HepG2 (cell line): ENCODE measurements around the gene QRSL1. TPM values are rescaled to one million over a fixed set of nuclear protein-coding genes. Genes with fewer than 3 reads are reported as not detected.

Source experiments
- ARID3A ChIP-seq: IDR thresholded peaks from 2 replicates; pipeline ENCODE4 v1.6.1; 2012; ENCODE audit warnings: low read depth, low read length, improper control_type of control experiment
- ATF1 ChIP-seq: IDR thresholded peaks from 2 replicates; pipeline ENCODE4 v1.6.1; 2016; ENCODE audit warnings: mild to moderate bottlenecking, control low read depth
- CHD4 ChIP-seq: fragments of 200-600 bp; sonication (generic); IDR thresholded peaks from 2 replicates; pipeline ENCODE4 v1.7.0; 2017; ENCODE audit warnings: mild to moderate bottlenecking, low read length, borderline replicate concordance
- CREM ChIP-seq, 2 experiments: sonication (generic) in 1 of 2; formaldehyde crosslinking in 1 of 2; IDR thresholded peaks; 2 replicates each; pipeline versions ENCODE4 v1.4.0 to v1.6.1; 2016 to 2020; ENCODE audit warnings: antibody characterized with exemption in 1 of 2, mild to moderate bottlenecking in 1 of 2, missing genetic modification reagents in 1 of 2
- ELF3 ChIP-seq: IDR thresholded peaks from 2 replicates; pipeline ENCODE4 v1.6.1; 2016; ENCODE audit warnings: missing genetic modification reagents, missing compliant biosample characterization
- EP300 ChIP-seq, 3 experiments: sonication (generic) in 1 of 3; formaldehyde crosslinking in 1 of 3; IDR thresholded peaks; 2 replicates each; pipeline versions ENCODE4 v1.5.1 to v1.6.1; 2011 to 2020; ENCODE audit warnings: low read depth in 2 of 3, low read length in 2 of 3, borderline replicate concordance in 1 of 3, improper control_type of control experiment in 1 of 3, mild to moderate bottlenecking in 1 of 3, missing genetic modification reagents in 1 of 3, moderate library complexity in 1 of 3
- FOXJ3 ChIP-seq: sonication (generic); formaldehyde crosslinking; IDR thresholded peaks from 2 replicates; pipeline ENCODE4 v1.4.0; 2020; ENCODE audit warnings: missing genetic modification reagents, mild to moderate bottlenecking, borderline replicate concordance
- GRHL1 ChIP-seq: sonication (generic); formaldehyde crosslinking; conservative IDR thresholded peaks from 2 replicates; pipeline ENCODE4 v1.8.0; 2022; ENCODE audit warnings: missing genetic modification reagents
- HDAC2 ChIP-seq: sonication (generic); formaldehyde crosslinking; IDR thresholded peaks from 2 replicates; pipeline ENCODE4 v1.4.0; 2020; ENCODE audit warnings: missing genetic modification reagents
- HHEX ChIP-seq: IDR thresholded peaks from 2 replicates; pipeline ENCODE4 v1.6.1; 2016; ENCODE audit warnings: control low read depth
- HNF4A ChIP-seq: sonication (generic); formaldehyde crosslinking; IDR thresholded peaks from 2 replicates; pipeline ENCODE4 v1.4.0; 2020; ENCODE audit warnings: missing genetic modification reagents
- KDM1A ChIP-seq: IDR thresholded peaks from 2 replicates; pipeline ENCODE4 v1.6.1; 2016; ENCODE audit warnings: missing compliant biosample characterization
- KLF6 ChIP-seq: IDR thresholded peaks from 2 replicates; pipeline ENCODE4 v1.8.0; 2016; ENCODE audit warnings: missing biosample characterization, missing genetic modification reagents
- MZF1 ChIP-seq: sonication (generic); formaldehyde crosslinking; IDR thresholded peaks from 2 replicates; pipeline ENCODE4 v1.8.1; 2023; ENCODE audit warnings: mild to moderate bottlenecking, missing genetic modification reagents, borderline replicate concordance
- NR2F6 ChIP-seq, 2 experiments: IDR thresholded peaks; 2 replicates each; pipeline ENCODE4 v1.6.1; 2016; ENCODE audit warnings: antibody characterized with exemption in 1 of 2, mild to moderate bottlenecking in 1 of 2
- RERE ChIP-seq: IDR thresholded peaks from 2 replicates; pipeline ENCODE4 v1.6.1; 2016; ENCODE audit warnings: low read depth, missing genetic modification reagents, missing compliant biosample characterization
- SALL1 ChIP-seq: sonication (generic); formaldehyde crosslinking; IDR thresholded peaks from 2 replicates; pipeline ENCODE4 v1.8.0; 2022; ENCODE audit warnings: mild to moderate bottlenecking, missing genetic modification reagents
- SOX6 ChIP-seq, 2 experiments: fragments of 450-650 bp in 1 of 2; sonication (generic) in 1 of 2; formaldehyde crosslinking in 1 of 2; IDR thresholded peaks; 2 replicates each; pipeline versions ENCODE4 v1.4.0 to v1.6.1; 2017 to 2020; ENCODE audit warnings: antibody characterized with exemption in 1 of 2, mild to moderate bottlenecking in 1 of 2, missing genetic modification reagents in 1 of 2
- SP5 ChIP-seq: IDR thresholded peaks from 2 replicates; pipeline ENCODE4 v1.6.1; 2016; ENCODE audit warnings: low read depth, borderline replicate concordance
- ZNF326 ChIP-seq: sonication (generic); formaldehyde crosslinking; IDR thresholded peaks from 2 replicates; pipeline ENCODE4 v1.4.0; 2020; ENCODE audit warnings: missing genetic modification reagents, borderline replicate concordance
- ZNF44 ChIP-seq: sonication (generic); formaldehyde crosslinking; IDR thresholded peaks from 2 replicates; pipeline ENCODE4 v1.5.1; 2020; ENCODE audit warnings: mild to moderate bottlenecking, missing genetic modification reagents
- ZSCAN9 ChIP-seq: IDR thresholded peaks from 2 replicates; pipeline ENCODE4 v1.6.1; 2016; ENCODE audit warnings: borderline replicate concordance
- polyA plus RNA-seq, 8 experiments: library from polyadenylated mRNA; depleted of rRNA in 3 of 8; stranded (reverse) in 7 of 8; unstranded in 1 of 8; fragments of >200 nt; fragmentation: Illumina TruSeq in 4 of 8; extraction: Trizol in 4 of 8; gene quantifications; 2 replicates each; pipeline versions ENCODE4 v1.2.1 to v1.2.3, GENCODE V29; 2011 to 2016; ENCODE audit warnings: low read depth in 4 of 8, missing spikeins in 1 of 8, mixed read lengths in 1 of 8; ENCODE audit not compliant: insufficient read depth in 1 of 8
- total RNA-seq, 5 experiments: library from RNA; depleted of rRNA; stranded (reverse); fragments of >200 nt; fragmentation: Illumina TruSeq; extraction: Trizol; gene quantifications; 2 replicates each; pipeline ENCODE4 v1.2.3, GENCODE V29; 2016; ENCODE audit warnings: low read depth in 1 of 5

Gene QRSL1
- total and polyA plus RNA-seq, 2 of the 13 experiments (the other 11 are each of a cell fraction or from before 2014, with no cell fraction given) = 8.2 to 22.3 TPM

GRCh38 chr6:106622412-106622811 lies 7.0 kb upstream of the QRSL1 start (continued):
- TF ChIP-seq RERE (CRISPR knock-in tag) = peak; percentile 47; the same call in 1 of the 2 replicates
- TF ChIP-seq NR2F6 (IDR thresholded peaks at IDR 0.05) = peak; percentile 43
- TF ChIP-seq NR2F6 (CRISPR knock-in tag; IDR thresholded peaks at IDR 0.05) = peak; percentile 30; the same call in 1 of the 2 replicates
- no peak; the same call in 1 of the 2 replicates for TF ChIP-seq ZSCAN9 (CRISPR knock-in tag)
- no peak for TF ChIP-seq CHD4
- no peak for TF ChIP-seq GRHL1 (CRISPR knock-in tag)
- no peak for TF ChIP-seq KLF6 (CRISPR knock-in tag)
- no peak for TF ChIP-seq KDM1A (CRISPR knock-in tag)
- peak; percentile 56; the same call in 1 of the 2 replicates for TF ChIP-seq HHEX (CRISPR knock-in tag)
- no peak for TF ChIP-seq MZF1
- peak; percentile 43; the same call in 1 of the 2 replicates for TF ChIP-seq CREM (IDR thresholded peaks at IDR 0.05)
- no peak for TF ChIP-seq CREM (CRISPR knock-in tag; IDR thresholded peaks at IDR 0.05)
- TF ChIP-seq FOXJ3 (CRISPR knock-in tag) = peak; percentile 66; the same call in 1 of the 2 replicates
- TF ChIP-seq ZNF44 = no peak
- no peak for TF ChIP-seq SP5
- peak in 1 of 2 experiments; percentile 74; a peak in 2 of 4 replicates for TF ChIP-seq EP300 (IDR thresholded peaks at IDR 0.05; ENCODE audit: low read depth in 2 of 2, low read length in 2 of 2)
- peak; percentile 43; the same call in 1 of the 2 replicates for TF ChIP-seq EP300 (CRISPR knock-in tag; IDR thresholded peaks at IDR 0.05; ENCODE audit: borderline replicate concordance)
- TF ChIP-seq HDAC2 (CRISPR knock-in tag) = peak; percentile 47; the same call in 1 of the 2 replicates
- no peak for TF ChIP-seq SOX6 (IDR thresholded peaks at IDR 0.05)
- TF ChIP-seq SOX6 (CRISPR knock-in tag; IDR thresholded peaks at IDR 0.05) = peak; percentile 22; the same call in 1 of the 2 replicates
- TF ChIP-seq SALL1 (CRISPR knock-in tag) = peak; percentile 35; the same call in 1 of the 2 replicates
- peak; percentile 72 for TF ChIP-seq HNF4A (CRISPR knock-in tag)
- no peak for TF ChIP-seq ATF1 (CRISPR knock-in tag)
- TF ChIP-seq ELF3 = 0 out of 2 replicates have a peak, but pooled peaks have one; percentile 3
- no peak for TF ChIP-seq ZNF326 (CRISPR knock-in tag)
- 0 out of 2 replicates have a peak, but pooled peaks have one; percentile 61 for TF ChIP-seq ARID3A
